Measurements from ENCODE around the gene FAM131A.

The FAM131A gene

DNA sequence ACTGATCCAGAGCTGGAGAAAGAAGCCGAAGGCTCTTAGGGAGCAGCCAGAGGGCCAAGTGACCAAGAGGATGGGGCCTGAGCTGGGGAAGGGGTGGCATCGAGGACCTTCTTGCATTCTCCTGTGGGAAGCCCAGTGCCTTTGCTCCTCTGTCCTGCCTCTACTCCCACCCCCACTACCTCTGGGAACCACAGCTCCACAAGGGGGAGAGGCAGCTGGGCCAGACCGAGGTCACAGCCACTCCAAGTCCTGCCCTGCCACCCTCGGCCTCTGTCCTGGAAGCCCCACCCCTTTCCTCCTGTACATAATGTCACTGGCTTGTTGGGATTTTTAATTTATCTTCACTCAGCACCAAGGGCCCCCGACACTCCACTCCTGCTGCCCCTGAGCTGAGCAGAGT lies 52.0 kb downstream of the FAM131A start:
- DNase-seq (ENCODE audit: low spot score) = no peak

DNA sequence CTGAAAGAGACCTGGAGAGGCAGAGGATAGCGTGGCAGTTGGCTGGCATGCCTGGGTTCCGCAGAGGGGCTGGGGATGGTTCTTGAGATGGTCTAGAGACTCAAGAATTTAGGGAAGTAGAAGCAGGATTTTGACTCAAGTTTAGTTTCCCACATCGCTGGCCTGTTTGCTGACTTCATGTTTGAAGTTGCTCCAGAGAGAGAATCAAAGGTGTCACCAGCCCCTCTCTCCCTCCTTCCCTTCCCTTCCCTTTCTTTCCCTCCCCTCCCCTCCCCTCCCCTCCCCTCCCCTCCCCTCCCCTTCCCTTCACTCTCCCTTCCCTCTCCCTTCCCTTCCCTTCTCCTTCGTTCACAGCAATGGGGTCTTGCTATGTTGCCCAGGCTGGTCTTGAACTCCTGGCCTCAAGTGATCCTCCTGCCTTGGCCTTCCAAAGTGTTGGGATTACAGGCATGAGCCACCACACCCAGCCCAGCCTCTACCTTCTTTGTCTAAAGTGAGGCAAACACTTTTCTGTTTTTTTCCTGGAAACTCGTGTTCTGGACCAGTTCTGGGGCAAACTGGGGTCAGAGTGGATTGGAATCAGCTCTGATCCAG lies 52.6 kb downstream of the FAM131A start:
- DNase-seq (ENCODE audit: low spot score) = no peak

GRCh38 chr3:184391266-184391665 lies 53.9 kb downstream of the FAM131A start:
- DNase-seq (ENCODE audit: low spot score) = no peak

GRCh38 chr3:184395320-184395660 lies 57.9 kb downstream of the FAM131A start:
- no peak for DNase-seq (ENCODE audit: low spot score)

Small RNAs within 50 kb of the gene (small RNA-seq; reads per million reads assigned to genes)
- 26.8 to 747 reads per million in 2 experiments for gene SNORD66

Measured in SK-N-DZ (cell line).